AG09319 (cell line): ENCODE measurements around the gene ADRA2B.

Experiments
- DNase-seq: peaks from one replicate; pipeline ENCODE4 v3.0.0-alpha.2; 2010; ENCODE audit warnings: low read depth; ENCODE audit errors: extremely low read depth
- CTCF ChIP-seq: IDR thresholded peaks from 2 replicates; pipeline ENCODE4 v1.5.1; 2011; ENCODE audit warnings: low read depth, mild to moderate bottlenecking, inconsistent platforms, low read length, moderate library complexity

ADRA2B gene

GRCh38 chr2:96093528-96093927 lies 22.8 kb downstream of the ADRA2B start:
- TF ChIP-seq CTCF: no peak
- DNase-seq: no peak

GRCh38 chr2:96092951-96093350 lies 23.4 kb downstream of the ADRA2B start:
- TF ChIP-seq CTCF: no peak
- DNase-seq: no peak

GRCh38 chr2:96092573-96092877 lies 23.8 kb downstream of the ADRA2B start:
- DNase-seq: no peak
- no peak for TF ChIP-seq CTCF

- no peak for TF ChIP-seq CTCF
- DNase-seq: no peak
Measured at GRCh38 chr2:96091711-96092572, 24.4 kb downstream of the ADRA2B start.

GRCh38 chr2:96091141-96091710 lies 25.1 kb downstream of the ADRA2B start:
- no peak for DNase-seq
- no peak for TF ChIP-seq CTCF

- DNase-seq: no peak
- TF ChIP-seq CTCF: no peak
Measured at GRCh38 chr2:96090196-96090926, 26.0 kb downstream of the ADRA2B start.
